ENCODE data around the gene ATP6V0E1.

GRCh38 chr5:173069671-173070070 is 86.1 kb downstream of the ATP6V0E1 start:
- TF ChIP-seq POLR2A (IDR thresholded peaks at IDR 0.05) (no peak), CTCF (IDR thresholded peaks at IDR 0.05) (no peak)

Data from body of pancreas (tissue), 4 donors.